MM.1S (cell line): ENCODE measurements around the gene SEMA3A.

Source experiments
- DNase-seq: peaks from one replicate; pipeline ENCODE4 v3.0.0-alpha.2; 2015
- H2AFZ ChIP-seq: fragments of 300-600 bp; sonication (generic); 2 replicates; pipeline ENCODE4 v1.6.0; 2016; ENCODE audit warnings: antibody characterized with exemption, low read length
- H3F3A ChIP-seq: fragments of 300-600 bp; sonication (generic); 2 replicates; pipeline ENCODE4 v1.6.1; 2016; ENCODE audit warnings: mild to moderate bottlenecking, antibody characterized with exemption, low read length, moderate library complexity, mixed read lengths; ENCODE audit not compliant: insufficient read depth
- H3K27ac ChIP-seq: fragments of 300-600 bp; sonication (generic); 2 replicates; pipeline ENCODE4 v1.5.1; 2016; ENCODE audit warnings: mild to moderate bottlenecking, low read length
- H3K27me3 ChIP-seq: fragments of 300-600 bp; sonication (generic); replicated peaks from 2 replicates; pipeline ENCODE4 v1.6.0; 2016; ENCODE audit warnings: low read length; ENCODE audit not compliant: insufficient read depth
- H3K36me3 ChIP-seq: fragments of 300-600 bp; sonication (generic); replicated peaks from 2 replicates; pipeline ENCODE4 v1.6.1; 2016; ENCODE audit warnings: mild to moderate bottlenecking, low read length, mixed read lengths; ENCODE audit not compliant: insufficient read depth
- H3K4me1 ChIP-seq: fragments of 300-600 bp; sonication (generic); 2 replicates; pipeline ENCODE4 v1.6.1; 2016; ENCODE audit warnings: low read length, mixed read lengths
- H3K4me2 ChIP-seq: fragments of 300-600 bp; sonication (generic); 2 replicates; pipeline ENCODE4 v1.6.0; 2016; ENCODE audit warnings: low read depth, low read length
- H3K4me3 ChIP-seq: fragments of 300-600 bp; sonication (generic); 2 replicates; pipeline ENCODE4 v1.5.1; 2016; ENCODE audit warnings: low read length, mixed read lengths
- H3K79me2 ChIP-seq: fragments of 300-600 bp; sonication (generic); 2 replicates; pipeline ENCODE4 v1.6.1; 2016; ENCODE audit warnings: mixed run types, low read length, mixed read lengths
- H3K9ac ChIP-seq: fragments of 300-600 bp; sonication (generic); 2 replicates; pipeline ENCODE4 v1.6.1; 2016; ENCODE audit warnings: low read length, mixed read lengths
- H3K9me2 ChIP-seq: fragments of 300-600 bp; sonication (generic); replicated peaks from 2 replicates; pipeline ENCODE4 v1.6.1; 2016; ENCODE audit warnings: mild to moderate bottlenecking, low read length, mixed read lengths; ENCODE audit not compliant: insufficient read depth
- H3K9me3 ChIP-seq: fragments of 300-600 bp; sonication (generic); replicated peaks from 2 replicates; pipeline ENCODE4 v1.6.1; 2016; ENCODE audit warnings: mild to moderate bottlenecking, low read length, mixed read lengths; ENCODE audit not compliant: insufficient read depth
- H4K20me1 ChIP-seq: fragments of 300-600 bp; sonication (generic); 2 replicates; pipeline ENCODE4 v1.6.1; 2016; ENCODE audit warnings: mild to moderate bottlenecking, low read length, moderate library complexity, mixed read lengths; ENCODE audit not compliant: insufficient read depth
- CTCF ChIP-seq: fragments of 300-600 bp; sonication (generic); IDR thresholded peaks from 2 replicates; pipeline ENCODE4 v1.5.1; 2016; ENCODE audit warnings: antibody characterized with exemption, low read length, mixed read lengths
- EZH2 ChIP-seq: fragments of 300-600 bp; sonication (generic); optimal IDR thresholded peaks from 2 replicates; pipeline ENCODE3; 2017; ENCODE audit warnings: low read depth, mild to moderate bottlenecking, antibody characterized with exemption, low read length, mixed read lengths
- EZH2phosphoT487 ChIP-seq: fragments of 300-600 bp; sonication (generic); IDR thresholded peaks from 2 replicates; pipeline ENCODE4 v1.6.1; 2018; ENCODE audit warnings: antibody characterized with exemption, low read length

SEMA3A gene

GRCh38 chr7:84195295-84196060, 889 bp upstream of the SEMA3A start:
- H3K4me2 ChIP-seq: peak overlapping the region; percentile 71
- H3K27ac ChIP-seq: no peak overlapping the region
- H3K4me1 ChIP-seq: peaks cover 5% of the 10 kb centered on the region; the same call in 1 of the 2 replicates
- no peaks in the 10 kb centered on the region for H3K79me2 ChIP-seq
- no peaks in the 10 kb centered on the region for H3K9me3 ChIP-seq
- no peaks in the 10 kb centered on the region for H4K20me1 ChIP-seq
- H2AFZ ChIP-seq: peak overlapping the region; percentile 73
- 0 out of 2 replicates have a peak, but pooled peaks cover 4% of the 10 kb centered on the region for H3F3A ChIP-seq
- no peak for DNase-seq
- no peak for TF ChIP-seq EZH2phosphoT487
- TF ChIP-seq EZH2: no peak
- H3K4me3 ChIP-seq: peak overlapping the region; percentile 63
- no peaks in the 10 kb centered on the region for H3K27me3 ChIP-seq
- no peaks in the 10 kb centered on the region for H3K36me3 ChIP-seq
- no peaks in the 10 kb centered on the region for H3K9me2 ChIP-seq
- no peak overlapping the region; the same call in 1 of the 2 replicates for H3K9ac ChIP-seq

- Histone ChIP-seq H3K4me3 (no peak overlapping the region), H3K79me2 (no peaks in the 10 kb centered on the region), H3K9me2 (no peaks in the 10 kb centered on the region), H3K36me3 (no peaks in the 10 kb centered on the region), H3K4me2 (peak overlapping the region; percentile 71; the same call in 1 of the 2 replicates), H3K9ac (no peak overlapping the region), H4K20me1 (no peaks in the 10 kb centered on the region), H3F3A (0 out of 2 replicates have a peak, but pooled peaks cover 4% of the 10 kb centered on the region), H3K27me3 (no peaks in the 10 kb centered on the region), H3K9me3 (no peaks in the 10 kb centered on the region), H2AFZ (no peak overlapping the region), H3K27ac (no peak overlapping the region), H3K4me1 (peaks cover 5% of the 10 kb centered on the region; the same call in 1 of the 2 replicates)
- DNase-seq: no peak
- TF ChIP-seq CTCF: no peak
- no peak for TF ChIP-seq EZH2phosphoT487
- TF ChIP-seq EZH2: no peak
Observed at GRCh38 chr7:84193747-84194146, 842 bp downstream of the SEMA3A start.

GRCh38 chr7:84191842-84192241, 2.7 kb downstream of the SEMA3A start:
- Histone ChIP-seq H3K9me2 (no peaks in the 10 kb centered on the region), H3K27me3 (no peaks in the 10 kb centered on the region), H3K9ac (no peak overlapping the region), H3K79me2 (no peaks in the 10 kb centered on the region), H3F3A (0 out of 2 replicates have a peak, but pooled peaks cover 4% of the 10 kb centered on the region), H4K20me1 (no peaks in the 10 kb centered on the region), H3K27ac (no peak overlapping the region), H3K4me1 (peaks cover 5% of the 10 kb centered on the region; the same call in 1 of the 2 replicates), H2AFZ (no peak overlapping the region), H3K36me3 (no peaks in the 10 kb centered on the region), H3K4me2 (no peak overlapping the region), H3K9me3 (no peaks in the 10 kb centered on the region), H3K4me3 (no peak overlapping the region)
- TF ChIP-seq CTCF (no peak), EZH2phosphoT487 (no peak), EZH2 (no peak)
- no peak for DNase-seq

- H4K20me1 ChIP-seq: no peaks in the 10 kb centered on the region
- H3K27me3 ChIP-seq: no peaks in the 10 kb centered on the region
- no peaks in the 10 kb centered on the region for H3K9me3 ChIP-seq
- H3K36me3 ChIP-seq: no peaks in the 10 kb centered on the region
- H2AFZ ChIP-seq: no peak overlapping the region
- no peak overlapping the region for H3K9ac ChIP-seq
- H3K4me1 ChIP-seq: peaks cover 5% of the 10 kb centered on the region; the same call in 1 of the 2 replicates
- TF ChIP-seq EZH2phosphoT487 (no peak), CTCF (no peak), EZH2 (no peak)
- H3K27ac ChIP-seq: no peak overlapping the region
- no peak for DNase-seq
- no peak overlapping the region for H3K4me2 ChIP-seq
- no peak overlapping the region for H3K4me3 ChIP-seq
- no peaks in the 10 kb centered on the region for H3K79me2 ChIP-seq
- no peaks in the 10 kb centered on the region for H3K9me2 ChIP-seq
- H3F3A ChIP-seq: 0 out of 2 replicates have a peak, but pooled peaks cover 4% of the 10 kb centered on the region
Observed at GRCh38 chr7:84191261-84191660, 3.3 kb downstream of the SEMA3A start.
